SK-N-SH treated with all-trans-retinoic acid at 6 μM for 48 hours (cell line): ENCODE data around the gene SLC35C1.

ENCODE experiments used
- ATAC-seq: fragments of 200-7000 bp; cut with Tn5 transposase; 3 replicates; pipeline ENCODE4 v1.9.1; 2020; ENCODE audit warnings: mild to moderate bottlenecking, moderate library complexity
- ARNTL ChIP-seq: fragments of 450-650 bp; formaldehyde crosslinking; IDR thresholded peaks from 2 replicates; pipeline ENCODE4 v1.5.0; 2020; ENCODE audit warnings: low read depth, mild to moderate bottlenecking, moderate library complexity, borderline replicate concordance
- BACH2 ChIP-seq: fragments of 250-450 bp; sonication (Bioruptor Pico); IDR thresholded peaks from 2 replicates; pipeline ENCODE4 v1.9.0; 2021; ENCODE audit warnings: mild to moderate bottlenecking, borderline replicate concordance
- CSDC2 ChIP-seq: fragments of 250-450 bp; sonication (Bioruptor Pico); IDR thresholded peaks from 2 replicates; pipeline ENCODE4 v1.5.0; 2020; ENCODE audit warnings: mild to moderate bottlenecking, moderate library complexity
- ESRRG ChIP-seq: fragments of 250-450 bp; sonication (Bioruptor Pico); IDR thresholded peaks from 2 replicates; pipeline ENCODE4 v1.6.1; 2021; ENCODE audit warnings: mild to moderate bottlenecking
- GLIS3 ChIP-seq: fragments of 250-450 bp; sonication (Bioruptor Pico); IDR thresholded peaks from 2 replicates; pipeline ENCODE4 v1.5.0; 2020; ENCODE audit warnings: mild to moderate bottlenecking, moderate library complexity
- ISL1 ChIP-seq: fragments of 250-450 bp; sonication (Bioruptor Pico); IDR thresholded peaks from 2 replicates; pipeline ENCODE4 v2.1.2; 2022; ENCODE audit warnings: mild to moderate bottlenecking, moderate library complexity
- OSR1 ChIP-seq: fragments of 250-450 bp; sonication (Bioruptor Pico); IDR thresholded peaks from 2 replicates; pipeline ENCODE4 v1.8.0; 2022; ENCODE audit warnings: moderate library complexity, mild to moderate bottlenecking, inconsistent platforms
- PPARA ChIP-seq: fragments of 250-450 bp; sonication (Bioruptor Pico); IDR thresholded peaks from 2 replicates; pipeline ENCODE4 v1.5.0; 2020; ENCODE audit warnings: mild to moderate bottlenecking, borderline replicate concordance
- RARB ChIP-seq: fragments of 250-450 bp; sonication (Bioruptor Pico); IDR thresholded peaks from 2 replicates; pipeline ENCODE4 v1.8.0; 2021; ENCODE audit warnings: mild to moderate bottlenecking, moderate library complexity
- SNAI2 ChIP-seq: fragments of 250-450 bp; sonication (Bioruptor Pico); IDR thresholded peaks from 2 replicates; pipeline ENCODE4 v1.5.0; 2020; ENCODE audit warnings: mild to moderate bottlenecking, moderate library complexity
- TOX ChIP-seq: fragments of 250-450 bp; sonication (Bioruptor Pico); IDR thresholded peaks from 2 replicates; pipeline ENCODE4 v1.8.0; 2021; ENCODE audit warnings: mild to moderate bottlenecking, moderate library complexity, borderline replicate concordance
- ZC3H10 ChIP-seq: fragments of 250-450 bp; sonication (Bioruptor Pico); IDR thresholded peaks from 2 replicates; pipeline ENCODE4 v1.5.1; 2021; ENCODE audit warnings: mild to moderate bottlenecking, moderate library complexity
- ZFP30 ChIP-seq: fragments of 450-650 bp; formaldehyde crosslinking; IDR thresholded peaks from 2 replicates; pipeline ENCODE4 v1.5.0; 2022; ENCODE audit warnings: mild to moderate bottlenecking, moderate library complexity
- ZNF565 ChIP-seq: fragments of 450-650 bp; formaldehyde crosslinking; conservative IDR thresholded peaks from 2 replicates; pipeline ENCODE4 v1.5.0; 2020; ENCODE audit warnings: low read depth, mild to moderate bottlenecking, moderate library complexity
- ZNF70 ChIP-seq: fragments of 450-650 bp; formaldehyde crosslinking; IDR thresholded peaks from 2 replicates; pipeline ENCODE4 v1.5.0; 2020; ENCODE audit warnings: mild to moderate bottlenecking, moderate library complexity
- ZNF8 ChIP-seq: fragments of 450-650 bp; formaldehyde crosslinking; IDR thresholded peaks from 2 replicates; pipeline ENCODE4 v1.5.0; 2020; ENCODE audit warnings: mild to moderate bottlenecking, moderate library complexity
- TF ChIP-seq, protein P1 (sequence below): fragments of 250-450 bp; sonication (Bioruptor Pico); IDR thresholded peaks from 2 replicates; pipeline ENCODE4 v1.8.0; 2021; ENCODE audit warnings: low read depth, mild to moderate bottlenecking, moderate library complexity, borderline replicate concordance
- TF ChIP-seq, protein P2 (sequence below): fragments of 250-450 bp; sonication (Bioruptor Pico); IDR thresholded peaks from 2 replicates; pipeline ENCODE4 v1.8.0; 2020; ENCODE audit warnings: mild to moderate bottlenecking, moderate library complexity, borderline replicate concordance
- TF ChIP-seq, protein P3 (sequence below): fragments of 250-450 bp; sonication (Bioruptor Pico); IDR thresholded peaks from 2 replicates; pipeline ENCODE4 v1.5.1; 2020; ENCODE audit warnings: low read depth, mild to moderate bottlenecking, moderate library complexity
- TF ChIP-seq, protein P4 (sequence below): fragments of 250-450 bp; sonication (Bioruptor Pico); IDR thresholded peaks from 2 replicates; pipeline ENCODE4 v1.5.0; 2020; ENCODE audit warnings: mild to moderate bottlenecking, moderate library complexity

Gene SLC35C1

DNA sequence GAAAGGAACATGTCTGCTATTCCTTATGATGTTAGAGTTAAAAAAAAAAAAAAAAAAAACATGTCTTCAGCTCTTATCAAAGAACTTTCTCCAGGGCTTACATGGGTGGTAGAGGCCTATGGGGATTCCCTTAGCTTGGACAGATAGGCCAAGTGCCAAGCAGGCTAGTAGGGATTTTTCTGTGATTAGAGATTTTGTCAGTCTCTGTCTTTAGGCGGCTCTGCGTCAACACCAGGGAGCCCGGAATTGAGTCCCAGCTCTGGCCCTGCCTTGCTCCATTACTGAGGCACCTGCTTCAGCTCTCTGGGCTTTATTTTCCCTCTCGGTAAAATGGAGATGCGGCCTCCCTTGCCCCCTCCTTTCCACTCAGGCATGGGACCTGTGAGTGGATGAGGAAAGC is 55.4 kb downstream of the SLC35C1 start:
- TF ChIP-seq, protein P1, sequence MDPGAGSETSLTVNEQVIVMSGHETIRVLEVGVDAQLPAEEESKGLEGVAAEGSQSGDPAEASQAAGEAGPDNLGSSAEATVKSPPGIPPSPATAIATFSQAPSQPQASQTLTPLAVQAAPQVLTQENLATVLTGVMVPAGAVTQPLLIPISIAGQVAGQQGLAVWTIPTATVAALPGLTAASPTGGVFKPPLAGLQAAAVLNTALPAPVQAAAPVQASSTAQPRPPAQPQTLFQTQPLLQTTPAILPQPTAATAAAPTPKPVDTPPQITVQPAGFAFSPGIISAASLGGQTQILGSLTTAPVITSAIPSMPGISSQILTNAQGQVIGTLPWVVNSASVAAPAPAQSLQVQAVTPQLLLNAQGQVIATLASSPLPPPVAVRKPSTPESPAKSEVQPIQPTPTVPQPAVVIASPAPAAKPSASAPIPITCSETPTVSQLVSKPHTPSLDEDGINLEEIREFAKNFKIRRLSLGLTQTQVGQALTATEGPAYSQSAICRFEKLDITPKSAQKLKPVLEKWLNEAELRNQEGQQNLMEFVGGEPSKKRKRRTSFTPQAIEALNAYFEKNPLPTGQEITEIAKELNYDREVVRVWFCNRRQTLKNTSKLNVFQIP = no peak
- no peak for TF ChIP-seq ISL1 (CRISPR knock-in tag)
- no peak for TF ChIP-seq ZNF70 (CRISPR knock-in tag)
- TF ChIP-seq, protein P2, sequence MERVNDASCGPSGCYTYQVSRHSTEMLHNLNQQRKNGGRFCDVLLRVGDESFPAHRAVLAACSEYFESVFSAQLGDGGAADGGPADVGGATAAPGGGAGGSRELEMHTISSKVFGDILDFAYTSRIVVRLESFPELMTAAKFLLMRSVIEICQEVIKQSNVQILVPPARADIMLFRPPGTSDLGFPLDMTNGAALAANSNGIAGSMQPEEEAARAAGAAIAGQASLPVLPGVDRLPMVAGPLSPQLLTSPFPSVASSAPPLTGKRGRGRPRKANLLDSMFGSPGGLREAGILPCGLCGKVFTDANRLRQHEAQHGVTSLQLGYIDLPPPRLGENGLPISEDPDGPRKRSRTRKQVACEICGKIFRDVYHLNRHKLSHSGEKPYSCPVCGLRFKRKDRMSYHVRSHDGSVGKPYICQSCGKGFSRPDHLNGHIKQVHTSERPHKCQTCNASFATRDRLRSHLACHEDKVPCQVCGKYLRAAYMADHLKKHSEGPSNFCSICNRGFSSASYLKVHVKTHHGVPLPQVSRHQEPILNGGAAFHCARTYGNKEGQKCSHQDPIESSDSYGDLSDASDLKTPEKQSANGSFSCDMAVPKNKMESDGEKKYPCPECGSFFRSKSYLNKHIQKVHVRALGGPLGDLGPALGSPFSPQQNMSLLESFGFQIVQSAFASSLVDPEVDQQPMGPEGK = no peak
- TF ChIP-seq, all 23 proteins: peak for 0
- ATAC-seq = no peak

DNA sequence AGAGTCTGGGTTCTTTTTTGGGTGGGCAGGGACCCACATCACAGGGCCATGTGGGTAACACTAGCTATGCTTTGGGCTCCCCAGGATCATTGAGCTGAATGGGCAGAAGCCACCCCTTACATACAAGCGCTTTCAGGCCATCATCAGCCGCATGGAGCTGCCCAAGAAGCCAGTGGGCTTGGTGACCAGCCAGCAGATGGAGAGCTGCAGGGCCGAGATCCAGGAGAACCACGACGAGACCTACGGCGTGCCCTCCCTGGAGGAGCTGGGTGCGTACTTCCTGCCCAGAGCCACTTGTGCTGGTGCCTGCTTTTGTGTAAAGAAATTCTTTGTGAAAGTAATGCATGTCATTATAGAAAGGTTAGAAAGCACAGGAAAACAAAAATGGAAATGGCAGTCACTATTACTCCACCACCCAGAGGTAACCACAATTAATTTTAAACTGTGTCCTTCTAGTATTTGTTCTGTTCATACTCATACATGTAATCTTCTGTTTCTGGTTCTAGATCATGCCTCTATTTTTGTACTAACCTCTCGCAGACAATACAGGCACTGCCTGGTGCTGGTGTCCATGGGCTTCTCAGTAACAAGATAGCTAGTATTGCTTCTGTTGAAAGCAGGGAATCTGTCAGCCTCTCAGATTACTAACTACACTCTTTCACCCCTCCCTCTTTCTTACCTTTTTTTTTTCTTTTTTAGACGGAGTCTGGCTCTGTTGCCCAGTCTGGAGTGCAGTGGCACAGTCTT is 56.0 kb downstream of the SLC35C1 start:
- ATAC-seq = no peak
- TF ChIP-seq RARB (CRISPR knock-in tag) = no peak
- no peak for TF ChIP-seq ESRRG (CRISPR knock-in tag)
- TF ChIP-seq, protein P1 = no peak
- TF ChIP-seq BACH2 = no peak
- TF ChIP-seq, protein P3, sequence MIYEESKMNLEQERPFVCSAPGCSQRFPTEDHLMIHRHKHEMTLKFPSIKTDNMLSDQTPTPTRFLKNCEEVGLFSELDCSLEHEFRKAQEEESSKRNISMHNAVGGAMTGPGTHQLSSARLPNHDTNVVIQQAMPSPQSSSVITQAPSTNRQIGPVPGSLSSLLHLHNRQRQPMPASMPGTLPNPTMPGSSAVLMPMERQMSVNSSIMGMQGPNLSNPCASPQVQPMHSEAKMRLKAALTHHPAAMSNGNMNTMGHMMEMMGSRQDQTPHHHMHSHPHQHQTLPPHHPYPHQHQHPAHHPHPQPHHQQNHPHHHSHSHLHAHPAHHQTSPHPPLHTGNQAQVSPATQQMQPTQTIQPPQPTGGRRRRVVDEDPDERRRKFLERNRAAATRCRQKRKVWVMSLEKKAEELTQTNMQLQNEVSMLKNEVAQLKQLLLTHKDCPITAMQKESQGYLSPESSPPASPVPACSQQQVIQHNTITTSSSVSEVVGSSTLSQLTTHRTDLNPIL (CRISPR knock-in tag) = no peak
- no peak for TF ChIP-seq ISL1 (CRISPR knock-in tag)
- TF ChIP-seq CSDC2 (CRISPR knock-in tag) = no peak
- TF ChIP-seq ZNF565 = no peak
- TF ChIP-seq GLIS3 (CRISPR knock-in tag) = no peak
- TF ChIP-seq ZNF70 (CRISPR knock-in tag) = no peak
- TF ChIP-seq ZC3H10 (CRISPR knock-in tag) = no peak
- TF ChIP-seq ZNF8 (CRISPR knock-in tag) = no peak
- TF ChIP-seq ARNTL (CRISPR knock-in tag) = no peak
- no peak for TF ChIP-seq SNAI2 (CRISPR knock-in tag)
- no peak for TF ChIP-seq PPARA
- no peak for TF ChIP-seq OSR1
- TF ChIP-seq ZFP30 (CRISPR knock-in tag) = no peak
- TF ChIP-seq, protein P4, sequence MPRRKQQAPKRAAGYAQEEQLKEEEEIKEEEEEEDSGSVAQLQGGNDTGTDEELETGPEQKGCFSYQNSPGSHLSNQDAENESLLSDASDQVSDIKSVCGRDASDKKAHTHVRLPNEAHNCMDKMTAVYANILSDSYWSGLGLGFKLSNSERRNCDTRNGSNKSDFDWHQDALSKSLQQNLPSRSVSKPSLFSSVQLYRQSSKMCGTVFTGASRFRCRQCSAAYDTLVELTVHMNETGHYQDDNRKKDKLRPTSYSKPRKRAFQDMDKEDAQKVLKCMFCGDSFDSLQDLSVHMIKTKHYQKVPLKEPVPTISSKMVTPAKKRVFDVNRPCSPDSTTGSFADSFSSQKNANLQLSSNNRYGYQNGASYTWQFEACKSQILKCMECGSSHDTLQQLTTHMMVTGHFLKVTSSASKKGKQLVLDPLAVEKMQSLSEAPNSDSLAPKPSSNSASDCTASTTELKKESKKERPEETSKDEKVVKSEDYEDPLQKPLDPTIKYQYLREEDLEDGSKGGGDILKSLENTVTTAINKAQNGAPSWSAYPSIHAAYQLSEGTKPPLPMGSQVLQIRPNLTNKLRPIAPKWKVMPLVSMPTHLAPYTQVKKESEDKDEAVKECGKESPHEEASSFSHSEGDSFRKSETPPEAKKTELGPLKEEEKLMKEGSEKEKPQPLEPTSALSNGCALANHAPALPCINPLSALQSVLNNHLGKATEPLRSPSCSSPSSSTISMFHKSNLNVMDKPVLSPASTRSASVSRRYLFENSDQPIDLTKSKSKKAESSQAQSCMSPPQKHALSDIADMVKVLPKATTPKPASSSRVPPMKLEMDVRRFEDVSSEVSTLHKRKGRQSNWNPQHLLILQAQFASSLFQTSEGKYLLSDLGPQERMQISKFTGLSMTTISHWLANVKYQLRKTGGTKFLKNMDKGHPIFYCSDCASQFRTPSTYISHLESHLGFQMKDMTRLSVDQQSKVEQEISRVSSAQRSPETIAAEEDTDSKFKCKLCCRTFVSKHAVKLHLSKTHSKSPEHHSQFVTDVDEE (CRISPR knock-in tag) = no peak
- no peak for TF ChIP-seq TOX (CRISPR knock-in tag)
- TF ChIP-seq, all 23 proteins: peak for 0
